NAMALWA (cell line): Measurements from ENCODE around the gene SLC35F1.

ENCODE experiments used
- DNase-seq: peaks from one replicate; pipeline ENCODE4 v3.0.0-alpha.2; 2015; ENCODE audit warnings: low spot score

Gene SLC35F1

GRCh38 chr6:118316796-118317384, 409.8 kb downstream of the SLC35F1 start:
- no peak for DNase-seq

- no peak for DNase-seq
Observed at GRCh38 chr6:118317581-118318563, 410.8 kb downstream of the SLC35F1 start.

GRCh38 chr6:118318648-118319047, 411.6 kb downstream of the SLC35F1 start:
- DNase-seq, result no peak

GRCh38 chr6:118319416-118319815, 412.4 kb downstream of the SLC35F1 start:
- no peak for DNase-seq

- no peak for DNase-seq
Observed at GRCh38 chr6:118319894-118320649, 413.0 kb downstream of the SLC35F1 start.

GRCh38 chr6:118320652-118321051, 413.6 kb downstream of the SLC35F1 start:
- DNase-seq, result no peak

GRCh38 chr6:118324116-118324515, 417.1 kb downstream of the SLC35F1 start:
- no peak for DNase-seq

- no peak for DNase-seq
Observed at GRCh38 chr6:118325220-118325860, 418.3 kb downstream of the SLC35F1 start.

GRCh38 chr6:118326712-118327111, 419.6 kb downstream of the SLC35F1 start:
- no peak for DNase-seq

- DNase-seq, result no peak
Observed at GRCh38 chr6:118327237-118327636, 420.2 kb downstream of the SLC35F1 start.

GRCh38 chr6:118333772-118334171, 426.7 kb downstream of the SLC35F1 start:
- DNase-seq, result no peak

- no peak for DNase-seq
Observed at GRCh38 chr6:118334634-118335033, 427.6 kb downstream of the SLC35F1 start.

- DNase-seq, result no peak
Observed at GRCh38 chr6:118335325-118335816, 428.3 kb downstream of the SLC35F1 start.

GRCh38 chr6:118344014-118344670, 437.1 kb downstream of the SLC35F1 start:
- no peak for DNase-seq

- DNase-seq, result no peak
Observed at GRCh38 chr6:118350881-118351430, 443.9 kb downstream of the SLC35F1 start.

GRCh38 chr6:118353564-118353963, 446.5 kb downstream of the SLC35F1 start:
- DNase-seq, result no peak

GRCh38 chr6:118354641-118355040, 447.6 kb downstream of the SLC35F1 start:
- no peak for DNase-seq

GRCh38 chr6:118356054-118356453, 449.0 kb downstream of the SLC35F1 start:
- DNase-seq, result no peak

- DNase-seq, result no peak
Observed at GRCh38 chr6:118356686-118357085, 449.6 kb downstream of the SLC35F1 start.
